GM12873 (cell line): ENCODE results near the gene SAMD10.
A peak's percentile ranks its signal among the peaks of the same experiment; 100 is the strongest.

ENCODE experiments used
- CTCF ChIP-seq: IDR thresholded peaks from 2 replicates; pipeline ENCODE4 v1.5.1; 2012; ENCODE audit warnings: low read depth, mild to moderate bottlenecking, moderate library complexity, low read length, control low read depth; ENCODE audit not compliant: insufficient read depth; ENCODE audit errors: missing control alignments

The SAMD10 gene

GRCh38 chr20:63940071-63940471, 39.4 kb downstream of the SAMD10 start:
- TF ChIP-seq CTCF, result no peak

- TF ChIP-seq CTCF, result no peak
Measured at GRCh38 chr20:63939061-63939935, 40.1 kb downstream of the SAMD10 start.

- no peak for TF ChIP-seq CTCF
Measured at GRCh38 chr20:63937596-63937995, 41.8 kb downstream of the SAMD10 start.

GRCh38 chr20:63935447-63935846, 44.0 kb downstream of the SAMD10 start:
- no peak for TF ChIP-seq CTCF

GRCh38 chr20:63934271-63935068, 45.0 kb downstream of the SAMD10 start:
- TF ChIP-seq CTCF, result peak; percentile 42

GRCh38 chr20:63933646-63934045, 45.8 kb downstream of the SAMD10 start:
- no peak for TF ChIP-seq CTCF

GRCh38 chr20:63932606-63933160, 46.8 kb downstream of the SAMD10 start:
- TF ChIP-seq CTCF, result no peak
